K562 (cell line): ENCODE measurements around the gene PHC1. TPM values are rescaled to one million over a fixed set of nuclear protein-coding genes. Genes with fewer than 3 reads are reported as not detected.

Source experiments
- ARID4B ChIP-seq: sonication (generic); formaldehyde crosslinking; IDR thresholded peaks from 2 replicates; pipeline ENCODE4 v1.8.0; 2022; ENCODE audit warnings: mild to moderate bottlenecking, missing genetic modification reagents
- CTBP1 ChIP-seq: fragments of 450-650 bp; IDR thresholded peaks from 2 replicates; pipeline ENCODE4 v1.6.1; 2016; ENCODE audit warnings: borderline replicate concordance
- FOS ChIP-seq: IDR thresholded peaks from 3 replicates; pipeline ENCODE4 v1.6.1; 2011; ENCODE audit not compliant: insufficient read length; ENCODE audit errors: extremely low read depth
- HNRNPUL1 ChIP-seq: fragments of 200-400 bp; formaldehyde crosslinking; IDR thresholded peaks from 2 replicates; pipeline ENCODE4 v1.6.1; 2017; ENCODE audit warnings: low read length
- POLR2A ChIP-seq: fragments of 450-650 bp; conservative IDR thresholded peaks from 2 replicates; pipeline ENCODE4 v1.6.1; 2016
- POLR2H ChIP-seq: IDR thresholded peaks from 2 replicates; pipeline ENCODE4 v1.6.1; 2016; ENCODE audit warnings: missing genetic modification characterization, low read depth, mild to moderate bottlenecking, control low read depth, missing compliant biosample characterization, moderate library complexity
- RAD51 ChIP-seq: fragments of 450-650 bp; IDR thresholded peaks from 2 replicates; pipeline ENCODE4 v1.7.1; 2016; ENCODE audit warnings: low read depth, mild to moderate bottlenecking, borderline replicate concordance
- SIN3A ChIP-seq, 2 experiments: fragments of 150-350 bp in 1 of 2; IDR thresholded peaks; 2 replicates each; pipeline ENCODE4 v1.6.1; 2011 to 2016; ENCODE audit warnings: borderline replicate concordance in 2 of 2, low read depth in 2 of 2, low read length in 2 of 2, mild to moderate bottlenecking in 2 of 2, moderate library complexity in 2 of 2; ENCODE audit not compliant: control insufficient read depth in 1 of 2
- SIN3B ChIP-seq: fragments of 450-650 bp; IDR thresholded peaks from 2 replicates; pipeline ENCODE4 v1.6.1; 2017; ENCODE audit warnings: low read depth, mild to moderate bottlenecking, moderate library complexity
- SIX5 ChIP-seq, 2 experiments: IDR thresholded peaks; 2 replicates each; pipeline ENCODE4 v1.6.1; 2011; ENCODE audit warnings: low read length in 2 of 2, borderline replicate concordance in 1 of 2, low read depth in 1 of 2, mild to moderate bottlenecking in 1 of 2, moderate library complexity in 1 of 2; ENCODE audit not compliant: insufficient read depth in 1 of 2
- SMC3 ChIP-seq: conservative IDR thresholded peaks from 2 replicates; pipeline ENCODE4 v1.6.1; 2011; ENCODE audit warnings: low read depth, low read length, improper control_type of control experiment; ENCODE audit not compliant: insufficient read depth
- TFAP4 ChIP-seq: sonication (generic); formaldehyde crosslinking; IDR thresholded peaks from 2 replicates; pipeline ENCODE4 v1.8.0; 2022; ENCODE audit warnings: missing genetic modification reagents, mild to moderate bottlenecking, moderate library complexity, borderline replicate concordance
- USF2 ChIP-seq: sonication (generic); formaldehyde crosslinking; IDR thresholded peaks from 2 replicates; pipeline ENCODE4 v1.5.0; 2020; ENCODE audit warnings: missing genetic modification reagents
- ZBTB17 ChIP-seq: fragments of 450-650 bp; formaldehyde crosslinking; IDR thresholded peaks from 2 replicates; pipeline ENCODE4 v1.4.0; 2020; ENCODE audit warnings: mild to moderate bottlenecking
- ZC3H11A ChIP-seq: IDR thresholded peaks from 2 replicates; pipeline ENCODE4 v1.6.1; 2012; ENCODE audit warnings: low read depth, low read length, improper control_type of control experiment
- ZNF143 ChIP-seq: sonication (generic); formaldehyde crosslinking; IDR thresholded peaks from 2 replicates; pipeline ENCODE4 v1.9.0; 2022; ENCODE audit warnings: mild to moderate bottlenecking, missing genetic modification reagents
- ZNF184 ChIP-seq: sonication (generic); formaldehyde crosslinking; IDR thresholded peaks from 2 replicates; pipeline ENCODE4 v1.5.0; 2020; ENCODE audit warnings: missing genetic modification reagents
- ZNF76 ChIP-seq: fragments of 250-450 bp; sonication (Bioruptor Pico); IDR thresholded peaks from 2 replicates; pipeline ENCODE4 v1.4.0; 2020; ENCODE audit warnings: mild to moderate bottlenecking, moderate library complexity, borderline replicate concordance
- polyA plus RNA-seq, 8 experiments: library from polyadenylated mRNA; depleted of rRNA in 4 of 8; stranded (reverse) in 5 of 8; unstranded in 3 of 8; fragments of >200 nt; fragmentation: Nextera tagmentation in 2 of 8; fragmentation: Illumina TruSeq in 1 of 8; extraction: Ambion mirVana in 2 of 8; extraction: Trizol in 1 of 8; gene quantifications; 2 replicates each; pipeline versions ENCODE4 v1.2.1 to v1.2.3, GENCODE V29; 2011 to 2014; ENCODE audit warnings: inconsistent platforms in 1 of 8, missing spikeins in 1 of 8
- total RNA-seq, 7 experiments: library from RNA; depleted of rRNA in 6 of 7; stranded (reverse); fragments of >200 nt in 6 of 7; fragmentation: Illumina TruSeq in 2 of 7; extraction: Trizol in 2 of 7; gene quantifications; 2 replicates each; pipeline versions ENCODE4 v1.2.1 to v1.2.3, GENCODE V29; 2011 to 2021; ENCODE audit warnings: low replicate concordance in 1 of 7
- TF ChIP-seq, protein P1 (sequence below), 2 experiments: fragments of 200-800 bp in 1 of 2; sonication (Bioruptor generic) in 1 of 2; sonication (generic) in 1 of 2; formaldehyde crosslinking in 1 of 2; IDR thresholded peaks in 1 of 2; conservative IDR thresholded peaks in 1 of 2; 2 replicates each; pipeline versions ENCODE4 v1.5.0 to v1.6.1; 2016 to 2020; ENCODE audit warnings: missing compliant biosample characterization in 1 of 2, missing genetic modification characterization in 1 of 2, missing genetic modification reagents in 1 of 2

Gene PHC1
- total and polyA plus RNA-seq, 9 of the 15 experiments (the other 6 are each of a cell fraction or from before 2014, with no cell fraction given), result 1.9 to 13.7 (median 6.9) TPM

DNA sequence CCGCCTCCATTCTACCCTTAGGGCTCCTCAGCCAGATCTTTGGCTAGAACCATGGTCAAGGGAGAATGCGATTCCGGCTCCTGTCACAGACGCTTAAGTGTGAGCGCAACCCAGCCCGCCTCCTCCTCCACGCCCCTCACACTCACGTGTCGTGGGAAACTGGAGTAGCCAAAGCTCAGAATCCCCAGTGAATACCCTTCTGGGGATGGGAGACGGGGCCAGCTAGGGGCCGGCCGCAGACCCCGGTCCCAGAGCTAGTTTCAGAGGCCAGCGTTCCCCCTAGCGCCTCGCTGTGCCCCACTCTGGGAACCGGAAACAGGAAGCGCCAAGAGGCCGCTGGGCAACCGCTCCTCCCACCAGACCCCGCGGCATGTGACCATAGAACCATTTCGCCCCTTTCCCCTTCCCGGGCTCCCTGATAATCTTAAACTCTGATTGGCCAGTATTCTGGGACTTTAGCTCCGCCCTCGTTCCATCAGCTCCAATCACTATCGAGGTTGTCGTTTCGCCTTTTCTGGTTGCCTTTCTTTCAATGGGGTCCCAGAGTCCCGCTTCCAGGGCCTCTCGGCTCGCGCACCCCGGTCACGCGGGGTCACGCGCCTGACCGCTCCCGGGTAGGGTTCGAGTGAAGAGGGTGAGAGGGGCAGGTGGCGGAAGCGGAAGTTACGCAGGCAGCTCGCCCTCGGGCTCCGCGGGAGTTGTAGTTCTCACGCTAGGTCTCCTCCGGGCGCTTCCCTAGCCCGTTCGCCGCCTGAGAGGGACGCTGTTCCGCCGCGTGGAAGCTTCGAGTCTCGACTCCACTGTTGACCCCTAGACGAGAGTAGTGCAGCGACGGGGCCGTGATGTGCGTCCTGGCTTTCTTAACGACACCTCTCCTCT, 35.3 kb downstream of the PHC1 start, which contains the start of gene M6PR (continued):
- 0 out of 2 replicates have a peak, but pooled peaks have one; percentile 20 for TF ChIP-seq SMC3
- peak; percentile 56; the same call in 1 of the 2 replicates for TF ChIP-seq POLR2H
- TF ChIP-seq CTBP1, result peak; percentile 56; the same call in 1 of the 2 replicates
- TF ChIP-seq FOS, result peak; percentile 19
- TF ChIP-seq RAD51, result peak; percentile 91
- no peak for TF ChIP-seq ZC3H11A
- peak; percentile 49 to 88; a peak in 2 of 4 replicates for TF ChIP-seq SIN3A (IDR thresholded peaks at IDR 0.05; ENCODE audit: borderline replicate concordance in 2 of 2, control insufficient read depth in 1 of 2, low read depth in 2 of 2, low read length in 2 of 2)
- peak; percentile 91 for TF ChIP-seq ZNF143 (CRISPR knock-in tag)
- TF ChIP-seq ARID4B (CRISPR knock-in tag), result peak; percentile 11; the same call in 1 of the 2 replicates
- peak; percentile 49; the same call in 1 of the 2 replicates for TF ChIP-seq SIN3B
- TF ChIP-seq USF2 (CRISPR knock-in tag), result peak; percentile 85
- TF ChIP-seq, protein P1, sequence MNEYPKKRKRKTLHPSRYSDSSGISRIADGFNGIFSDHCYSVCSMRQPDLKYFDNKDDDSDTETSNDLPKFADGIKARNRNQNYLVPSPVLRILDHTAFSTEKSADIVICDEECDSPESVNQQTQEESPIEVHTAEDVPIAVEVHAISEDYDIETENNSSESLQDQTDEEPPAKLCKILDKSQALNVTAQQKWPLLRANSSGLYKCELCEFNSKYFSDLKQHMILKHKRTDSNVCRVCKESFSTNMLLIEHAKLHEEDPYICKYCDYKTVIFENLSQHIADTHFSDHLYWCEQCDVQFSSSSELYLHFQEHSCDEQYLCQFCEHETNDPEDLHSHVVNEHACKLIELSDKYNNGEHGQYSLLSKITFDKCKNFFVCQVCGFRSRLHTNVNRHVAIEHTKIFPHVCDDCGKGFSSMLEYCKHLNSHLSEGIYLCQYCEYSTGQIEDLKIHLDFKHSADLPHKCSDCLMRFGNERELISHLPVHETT (CRISPR knock-in tag; conservative IDR thresholded peaks at IDR 0.05 in 1 of 2, IDR thresholded peaks at IDR 0.05 in 1 of 2), result peak in 1 of 2 experiments; percentile 8; a peak in 1 of 4 replicates
- no peak for TF ChIP-seq HNRNPUL1
- TF ChIP-seq ZNF184 (CRISPR knock-in tag), result no peak
- TF ChIP-seq POLR2A, result peak; percentile 88
- peak; percentile 42; the same call in 1 of the 2 replicates for TF ChIP-seq ZBTB17 (CRISPR knock-in tag)
- TF ChIP-seq ZNF76 (CRISPR knock-in tag), result no peak
- TF ChIP-seq SIX5 (IDR thresholded peaks at IDR 0.05; ENCODE audit: borderline replicate concordance in 1 of 2, insufficient read depth in 1 of 2, low read depth in 1 of 2, low read length in 2 of 2), result peak; percentile 59 to 77; a peak in 3 of 4 replicates
- peak; percentile 90 for TF ChIP-seq TFAP4 (CRISPR knock-in tag)
